ENCODE measurements around the gene SPC25. TPM values are rescaled to one million over a fixed set of nuclear protein-coding genes. Genes with fewer than 3 reads are reported as not detected.

SPC25 gene
- total RNA-seq, 1 donor from 2014 or later: 7.1 TPM

GRCh38 chr2:168895771-168896170 lies 5.5 kb upstream of the SPC25 start:
- Mint-ChIP-seq H3K4me3 (ENCODE audit: unreplicated experiment) (no peak overlapping the region), H3K36me3 (ENCODE audit: unreplicated experiment) (no peaks in the 10 kb centered on the region), H3K27ac (ENCODE audit: unreplicated experiment) (no peak overlapping the region), H3K4me1 (ENCODE audit: low read depth, unreplicated experiment) (no peaks in the 10 kb centered on the region), H3K27me3 (ENCODE audit: unreplicated experiment) (peaks cover 1% of the 10 kb centered on the region), H3K9me3 (ENCODE audit: unreplicated experiment) (no peaks in the 10 kb centered on the region)
- no peak for TF ChIP-seq CTCF (IDR thresholded peaks at IDR 0.05; ENCODE audit: partially characterized antibody, unreplicated experiment)
- DNase-seq: no peak

- Mint-ChIP-seq H3K9me3 (ENCODE audit: unreplicated experiment) (peaks cover 2% of the 10 kb centered on the region), H3K27ac (ENCODE audit: unreplicated experiment) (no peak overlapping the region), H3K4me3 (ENCODE audit: unreplicated experiment) (no peak overlapping the region), H3K4me1 (ENCODE audit: low read depth, unreplicated experiment) (peaks cover 5% of the 10 kb centered on the region), H3K27me3 (ENCODE audit: unreplicated experiment) (no peaks in the 10 kb centered on the region), H3K36me3 (ENCODE audit: unreplicated experiment) (no peaks in the 10 kb centered on the region)
- TF ChIP-seq CTCF (IDR thresholded peaks at IDR 0.05; ENCODE audit: partially characterized antibody, unreplicated experiment): no peak
- no peak for DNase-seq
Measured at GRCh38 chr2:168894720-168895119, 4.5 kb upstream of the SPC25 start.

- Mint-ChIP-seq H3K4me1 (ENCODE audit: low read depth, unreplicated experiment) (peaks cover 5% of the 10 kb centered on the region), H3K36me3 (ENCODE audit: unreplicated experiment) (no peaks in the 10 kb centered on the region), H3K27ac (ENCODE audit: unreplicated experiment) (no peak overlapping the region), H3K27me3 (ENCODE audit: unreplicated experiment) (no peaks in the 10 kb centered on the region), H3K9me3 (ENCODE audit: unreplicated experiment) (peaks cover 2% of the 10 kb centered on the region), H3K4me3 (ENCODE audit: unreplicated experiment) (no peak overlapping the region)
- DNase-seq: no peak
- no peak for TF ChIP-seq CTCF (IDR thresholded peaks at IDR 0.05; ENCODE audit: partially characterized antibody, unreplicated experiment)
Measured at GRCh38 chr2:168894101-168894500, 3.9 kb upstream of the SPC25 start.

- Mint-ChIP-seq H3K4me1 (ENCODE audit: low read depth, unreplicated experiment) (peaks cover 5% of the 10 kb centered on the region), H3K36me3 (ENCODE audit: unreplicated experiment) (no peaks in the 10 kb centered on the region), H3K27ac (ENCODE audit: unreplicated experiment) (no peak overlapping the region), H3K27me3 (ENCODE audit: unreplicated experiment) (no peaks in the 10 kb centered on the region), H3K4me3 (ENCODE audit: unreplicated experiment) (no peak overlapping the region), H3K9me3 (ENCODE audit: unreplicated experiment) (peaks cover 2% of the 10 kb centered on the region)
- DNase-seq: no peak
- no peak for TF ChIP-seq CTCF (IDR thresholded peaks at IDR 0.05; ENCODE audit: partially characterized antibody, unreplicated experiment)
Measured at GRCh38 chr2:168892327-168892726, 2.1 kb upstream of the SPC25 start.

GRCh38 chr2:168889635-168890005 lies 610 bp downstream of the SPC25 start:
- peak overlapping the region; percentile 99 for H3K4me3 Mint-ChIP-seq (ENCODE audit: unreplicated experiment)
- no peak for TF ChIP-seq CTCF (IDR thresholded peaks at IDR 0.05; ENCODE audit: partially characterized antibody, unreplicated experiment)

More at GRCh38 chr2:168889635-168890005, 610 bp downstream of the SPC25 start:
- Mint-ChIP-seq H3K27ac (ENCODE audit: unreplicated experiment) (no peak overlapping the region), H3K9me3 (ENCODE audit: unreplicated experiment) (peaks cover 2% of the 10 kb centered on the region), H3K27me3 (ENCODE audit: unreplicated experiment) (no peaks in the 10 kb centered on the region), H3K4me1 (ENCODE audit: low read depth, unreplicated experiment) (peaks cover 5% of the 10 kb centered on the region), H3K36me3 (ENCODE audit: unreplicated experiment) (no peaks in the 10 kb centered on the region)
- no peak for DNase-seq

All from glutamatergic neuron (in vitro differentiated cells).